Neuron (in vitro differentiated cells): Measurements from ENCODE around the gene CPNE2.

ENCODE experiments used
- H2AFZ ChIP-seq: one replicate; pipeline ENCODE4 v1.6.1; 2013; ENCODE audit warnings: low read depth, mild to moderate bottlenecking, inconsistent platforms, low read length, moderate library complexity
- H3K27me3 ChIP-seq: one replicate; pipeline ENCODE4 v1.6.1; 2013; ENCODE audit warnings: low read length; ENCODE audit not compliant: insufficient read depth
- H3K36me3 ChIP-seq: one replicate; pipeline ENCODE4 v1.6.1; 2013; ENCODE audit warnings: low read length; ENCODE audit not compliant: insufficient read depth
- H3K4me1 ChIP-seq: one replicate; pipeline ENCODE4 v1.6.1; 2013; ENCODE audit warnings: low read length; ENCODE audit not compliant: insufficient read depth
- H3K4me3 ChIP-seq: 2 replicates; pipeline ENCODE4 v1.5.1; 2013; ENCODE audit warnings: mild to moderate bottlenecking, low read length, moderate library complexity
- H3K9me3 ChIP-seq: one replicate; pipeline ENCODE4 v1.6.1; 2013; ENCODE audit warnings: low read length

The CPNE2 gene

GRCh38 chr16:57167538-57167937 is 75.2 kb downstream of the CPNE2 start:
- Histone ChIP-seq H3K4me1 (peaks cover 19% of the 10 kb centered on the region), H3K27me3 (no peaks in the 10 kb centered on the region), H3K36me3 (peaks cover 69% of the 10 kb centered on the region)

GRCh38 chr16:57167953-57168352 is 75.6 kb downstream of the CPNE2 start:
- no peak overlapping the region for H2AFZ ChIP-seq
- H3K27me3 ChIP-seq, result no peaks in the 10 kb centered on the region
- H3K9me3 ChIP-seq, result no peaks in the 10 kb centered on the region
- H3K36me3 ChIP-seq, result peaks cover 67% of the 10 kb centered on the region
- no peak overlapping the region for H3K4me3 ChIP-seq
- H3K4me1 ChIP-seq, result peaks cover 23% of the 10 kb centered on the region

More at GRCh38 chr16:57167538-57167937, 75.2 kb downstream of the CPNE2 start:
- H3K4me3 ChIP-seq, result no peak overlapping the region
- H3K9me3 ChIP-seq, result no peaks in the 10 kb centered on the region
- no peak overlapping the region for H2AFZ ChIP-seq

- Histone ChIP-seq H3K4me1 (peaks cover 26% of the 10 kb centered on the region), H3K9me3 (no peaks in the 10 kb centered on the region), H3K27me3 (no peaks in the 10 kb centered on the region), H3K4me3 (no peak overlapping the region), H2AFZ (no peak overlapping the region), H3K36me3 (peaks cover 53% of the 10 kb centered on the region)
Observed at GRCh38 chr16:57169327-57169726, 76.9 kb downstream of the CPNE2 start.

- Histone ChIP-seq H3K4me3 (no peak overlapping the region), H3K4me1 (peaks cover 22% of the 10 kb centered on the region), H2AFZ (no peak overlapping the region), H3K36me3 (peaks cover 26% of the 10 kb centered on the region), H3K9me3 (no peaks in the 10 kb centered on the region), H3K27me3 (no peaks in the 10 kb centered on the region)
Observed at GRCh38 chr16:57172721-57173290, 80.4 kb downstream of the CPNE2 start.

GRCh38 chr16:57175896-57176295 is 83.5 kb downstream of the CPNE2 start:
- Histone ChIP-seq H3K36me3 (peaks cover 14% of the 10 kb centered on the region), H3K4me1 (peaks cover 30% of the 10 kb centered on the region), H3K27me3 (no peaks in the 10 kb centered on the region), H3K4me3 (no peak overlapping the region), H2AFZ (no peak overlapping the region), H3K9me3 (no peaks in the 10 kb centered on the region)

GRCh38 chr16:57178196-57178595 is 85.8 kb downstream of the CPNE2 start:
- no peaks in the 10 kb centered on the region for H3K9me3 ChIP-seq
- no peaks in the 10 kb centered on the region for H3K27me3 ChIP-seq
- H3K4me3 ChIP-seq, result no peak overlapping the region
- peaks cover 21% of the 10 kb centered on the region for H3K4me1 ChIP-seq
- no peak overlapping the region for H2AFZ ChIP-seq
- H3K36me3 ChIP-seq, result no peaks in the 10 kb centered on the region

GRCh38 chr16:57178793-57179212 is 86.4 kb downstream of the CPNE2 start:
- no peaks in the 10 kb centered on the region for H3K9me3 ChIP-seq
- no peaks in the 10 kb centered on the region for H3K36me3 ChIP-seq
- peaks cover 23% of the 10 kb centered on the region for H3K4me1 ChIP-seq
- H2AFZ ChIP-seq, result no peak overlapping the region
- H3K4me3 ChIP-seq, result no peak overlapping the region
- H3K27me3 ChIP-seq, result no peaks in the 10 kb centered on the region

- Histone ChIP-seq H2AFZ (no peak overlapping the region), H3K4me1 (peaks cover 27% of the 10 kb centered on the region), H3K4me3 (no peak overlapping the region), H3K36me3 (no peaks in the 10 kb centered on the region), H3K27me3 (no peaks in the 10 kb centered on the region), H3K9me3 (no peaks in the 10 kb centered on the region)
Observed at GRCh38 chr16:57179215-57179828, 86.9 kb downstream of the CPNE2 start.

- H3K36me3 ChIP-seq, result no peaks in the 10 kb centered on the region
- H3K4me1 ChIP-seq, result peaks cover 30% of the 10 kb centered on the region
- no peaks in the 10 kb centered on the region for H3K27me3 ChIP-seq
- H3K9me3 ChIP-seq, result no peaks in the 10 kb centered on the region
- H3K4me3 ChIP-seq, result peak overlapping the region; percentile 99
- no peak overlapping the region for H2AFZ ChIP-seq
Observed at GRCh38 chr16:57184113-57184512, 91.7 kb downstream of the CPNE2 start.

GRCh38 chr16:57184887-57185445 is 92.6 kb downstream of the CPNE2 start:
- H3K36me3 ChIP-seq, result peaks cover 6% of the 10 kb centered on the region
- peak overlapping the region; percentile 99 for H3K4me3 ChIP-seq
- peaks cover 23% of the 10 kb centered on the region for H3K4me1 ChIP-seq
- H3K9me3 ChIP-seq, result no peaks in the 10 kb centered on the region
- H2AFZ ChIP-seq, result peak overlapping the region; percentile 80
- H3K27me3 ChIP-seq, result no peaks in the 10 kb centered on the region

GRCh38 chr16:57185446-57185944 is 93.1 kb downstream of the CPNE2 start:
- H3K9me3 ChIP-seq, result no peaks in the 10 kb centered on the region
- peak overlapping the region; percentile 99 for H3K4me3 ChIP-seq
- peak overlapping the region; percentile 80 for H2AFZ ChIP-seq
- peaks cover 8% of the 10 kb centered on the region for H3K36me3 ChIP-seq
- no peaks in the 10 kb centered on the region for H3K27me3 ChIP-seq
- peaks cover 24% of the 10 kb centered on the region for H3K4me1 ChIP-seq

GRCh38 chr16:57185945-57186871 is 93.8 kb downstream of the CPNE2 start, which contains the start of the genes PSME3IP1 and RSPRY1:
PSME3IP1 (minus strand) TSS chr16:57186039; CDS start chr16:57173854, 12,185 bp downstream.
RSPRY1 (plus strand) TSS chr16:57186329; CDS start chr16:57204659, 18,330 bp downstream.
- Histone ChIP-seq H3K36me3 (peaks cover 8% of the 10 kb centered on the region), H3K9me3 (no peaks in the 10 kb centered on the region), H3K4me3 (peak within 1 kb of the TSS; percentile 99), H2AFZ (peak within 1 kb of the TSS; percentile 80), H3K4me1 (peaks cover 26% of the 10 kb centered on the region), H3K27me3 (no peaks in the 10 kb centered on the region)
